Esophagus squamous epithelium (tissue), 4 donors: Measurements from ENCODE around the gene DCDC2B.

Source experiments
- CTCF ChIP-seq, 6 experiments: fragments of 450-650 bp in 4 of 6; fragments of 200-600 bp in 2 of 6; sonication (generic) in 2 of 6; IDR thresholded peaks; one replicate each; pipeline ENCODE4 v1.5.1; 2016 to 2019; ENCODE audit warnings: antibody characterized with exemption in 6 of 6, mild to moderate bottlenecking in 4 of 6, moderate library complexity in 4 of 6
- POLR2A ChIP-seq, 4 donors: fragments of 450-650 bp; IDR thresholded peaks; one replicate each; pipeline ENCODE4 v1.6.1; 2017; ENCODE audit warnings: antibody characterized with exemption in 4 of 4, mild to moderate bottlenecking in 4 of 4, moderate library complexity in 3 of 4

DNA sequence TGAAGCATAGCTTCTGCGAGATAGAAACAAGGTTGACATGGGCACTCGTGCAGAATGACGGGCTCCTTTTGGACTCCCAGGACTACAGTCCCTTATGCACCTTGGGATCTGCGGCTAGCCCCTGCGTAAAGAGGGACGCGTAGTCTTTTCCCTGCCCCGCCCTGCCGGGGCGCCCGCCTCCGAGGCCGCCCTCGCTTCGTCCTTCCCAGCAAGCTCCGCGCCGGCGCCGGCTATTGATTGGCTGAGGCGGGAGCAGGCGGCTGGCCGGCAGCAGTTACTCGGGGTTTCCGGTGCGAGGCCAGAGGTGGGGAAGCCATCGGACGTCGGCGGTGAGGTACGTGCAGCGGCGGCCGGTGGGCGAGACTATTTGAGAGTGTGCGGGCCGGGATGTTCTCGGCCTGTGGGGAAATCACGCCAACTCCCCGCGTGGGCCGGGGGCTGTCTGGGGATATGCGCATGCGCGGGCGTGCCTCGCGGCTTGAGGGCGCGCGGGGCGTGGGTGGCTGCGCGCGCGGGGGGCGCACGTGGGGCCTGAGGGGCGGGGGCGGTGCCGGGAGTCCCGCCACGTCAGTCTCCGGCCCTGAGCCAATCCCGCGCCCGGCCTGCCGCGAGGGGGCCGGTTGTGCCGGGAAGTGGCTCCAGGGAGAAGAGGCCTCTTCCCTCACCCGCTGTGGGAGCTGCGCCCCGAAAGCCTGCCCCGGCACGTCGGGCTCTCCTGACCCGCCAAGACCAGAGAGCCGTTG lies 29.3 kb upstream of the DCDC2B start, which contains the start of gene TXLNA:
- TF ChIP-seq CTCF (IDR thresholded peaks at IDR 0.05): peak in 2 of 6 experiments; percentile 1 to 5
- TF ChIP-seq POLR2A (IDR thresholded peaks at IDR 0.05): peak in 2 of 4 donors; percentile 50 to 57
